AG04450 (cell line): ENCODE measurements around the gene LRRC36. TPM values are rescaled to one million over a fixed set of nuclear protein-coding genes. Genes with fewer than 3 reads are reported as not detected.
A peak's percentile ranks its signal among the peaks of the same experiment; 100 is the strongest.

Experiments used
- CTCF ChIA-PET: fragments of 300-600, 350-600 bp; formaldehyde crosslinking; extraction: SDS; loops from one replicate; lab custom pipeline; 2022; ENCODE audit warnings: antibody characterized with exemption, inconsistent platforms; lab: Charles Lee
- POLR2A ChIA-PET: fragments of 350-600 bp; formaldehyde crosslinking; extraction: SDS; loops from one replicate; lab custom pipeline; 2021; ENCODE audit warnings: antibody characterized with exemption, inconsistent platforms; lab: Yijun Ruan, JAX
- DNase-seq: peaks from one replicate; pipeline ENCODE4 v3.0.0-alpha.2; 2011; ENCODE audit warnings: low read depth, low spot score
- H3K27ac ChIP-seq: one replicate; pipeline ENCODE4 v1.5.1; 2012; ENCODE audit warnings: low read depth, low read length, control low read depth
- H3K27me3 ChIP-seq: one replicate; pipeline ENCODE4 v1.6.0; 2012; ENCODE audit warnings: low read length; ENCODE audit not compliant: control insufficient read depth, insufficient read depth
- H3K4me3 ChIP-seq: 2 replicates; pipeline ENCODE4 v1.5.1; 2011; ENCODE audit warnings: mild to moderate bottlenecking, low read depth, low read length, control low read depth
- H3K9me3 ChIP-seq: 2 replicates; pipeline ENCODE4 v1.5.1; 2012; ENCODE audit warnings: low read length; ENCODE audit not compliant: control insufficient read depth, insufficient read depth
- polyA plus RNA-seq: library from polyadenylated mRNA; depleted of rRNA; stranded (reverse); fragments of >200 nt; gene quantifications from 2 replicates; pipeline ENCODE4 v1.2.3, GENCODE V29; 2011
- TF ChIP-seq, protein P1 (sequence below): IDR thresholded peaks from 2 replicates; pipeline ENCODE4 v1.5.1; 2011; ENCODE audit warnings: low read depth, low read length, control low read depth, inconsistent platforms

Gene LRRC36
- polyA plus RNA-seq, 1 experiment: 0.41 TPM

DNA sequence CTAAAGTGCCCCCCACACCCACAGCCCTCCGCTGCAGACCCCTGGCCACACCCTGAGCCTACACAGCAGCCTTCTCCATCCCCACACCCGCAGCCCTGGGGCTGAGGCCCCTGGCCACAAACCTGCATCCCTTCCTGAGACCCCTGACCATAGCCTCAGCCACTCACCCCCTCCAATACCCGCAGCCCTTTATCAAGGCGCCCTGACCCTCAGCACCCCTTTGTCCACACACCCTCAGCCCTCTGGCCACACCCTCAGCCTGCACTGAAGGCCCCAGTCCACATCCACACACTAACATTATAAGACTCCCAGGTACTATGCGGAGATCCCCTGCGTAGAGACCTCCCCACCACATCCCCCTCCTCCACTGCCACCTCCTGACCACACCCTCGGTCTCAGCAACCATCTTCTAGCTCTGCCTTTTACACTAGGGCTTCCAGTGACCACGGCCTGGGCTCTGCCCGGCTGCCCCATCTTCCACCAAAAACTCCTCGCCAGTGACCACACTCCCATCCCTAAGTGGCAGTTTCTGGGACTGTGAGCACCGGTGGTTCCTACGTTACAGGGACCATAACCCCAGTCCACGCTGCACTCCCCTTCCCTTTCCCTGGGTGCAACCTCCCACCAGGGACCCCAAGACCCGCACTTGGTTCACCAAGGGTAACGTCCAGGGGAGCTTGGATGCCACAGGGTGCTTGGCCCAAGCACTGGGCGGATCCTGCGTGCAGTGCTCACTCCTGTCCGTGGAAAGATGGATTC is 65.9 kb downstream of the LRRC36 start:
- H3K27me3 ChIP-seq: peaks cover 10% of the 10 kb centered on the region
- CTCF ChIA-PET: interaction anchor here (0.8 to 1.7 kb wide), 9 partner anchors 9 to 184 kb away, joined by 3 to 11 read pairs (median 5); no protein-coding TSS in a partner anchor
- TF ChIP-seq, protein P1, sequence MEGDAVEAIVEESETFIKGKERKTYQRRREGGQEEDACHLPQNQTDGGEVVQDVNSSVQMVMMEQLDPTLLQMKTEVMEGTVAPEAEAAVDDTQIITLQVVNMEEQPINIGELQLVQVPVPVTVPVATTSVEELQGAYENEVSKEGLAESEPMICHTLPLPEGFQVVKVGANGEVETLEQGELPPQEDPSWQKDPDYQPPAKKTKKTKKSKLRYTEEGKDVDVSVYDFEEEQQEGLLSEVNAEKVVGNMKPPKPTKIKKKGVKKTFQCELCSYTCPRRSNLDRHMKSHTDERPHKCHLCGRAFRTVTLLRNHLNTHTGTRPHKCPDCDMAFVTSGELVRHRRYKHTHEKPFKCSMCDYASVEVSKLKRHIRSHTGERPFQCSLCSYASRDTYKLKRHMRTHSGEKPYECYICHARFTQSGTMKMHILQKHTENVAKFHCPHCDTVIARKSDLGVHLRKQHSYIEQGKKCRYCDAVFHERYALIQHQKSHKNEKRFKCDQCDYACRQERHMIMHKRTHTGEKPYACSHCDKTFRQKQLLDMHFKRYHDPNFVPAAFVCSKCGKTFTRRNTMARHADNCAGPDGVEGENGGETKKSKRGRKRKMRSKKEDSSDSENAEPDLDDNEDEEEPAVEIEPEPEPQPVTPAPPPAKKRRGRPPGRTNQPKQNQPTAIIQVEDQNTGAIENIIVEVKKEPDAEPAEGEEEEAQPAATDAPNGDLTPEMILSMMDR: no peak
- POLR2A ChIA-PET: interaction anchor here (1.0 to 1.7 kb wide), 3 partner anchors 115 to 145 kb away, joined by 3 to 5 read pairs (median 4); partner anchors contain the start of gene FHOD1
- no peak overlapping the region for H3K27ac ChIP-seq
- no peak for DNase-seq
- peaks cover 5% of the 10 kb centered on the region; the same call in 1 of the 2 replicates for H3K9me3 ChIP-seq
- H3K4me3 ChIP-seq: peak overlapping the region; percentile 54; the same call in 1 of the 2 replicates

DNA sequence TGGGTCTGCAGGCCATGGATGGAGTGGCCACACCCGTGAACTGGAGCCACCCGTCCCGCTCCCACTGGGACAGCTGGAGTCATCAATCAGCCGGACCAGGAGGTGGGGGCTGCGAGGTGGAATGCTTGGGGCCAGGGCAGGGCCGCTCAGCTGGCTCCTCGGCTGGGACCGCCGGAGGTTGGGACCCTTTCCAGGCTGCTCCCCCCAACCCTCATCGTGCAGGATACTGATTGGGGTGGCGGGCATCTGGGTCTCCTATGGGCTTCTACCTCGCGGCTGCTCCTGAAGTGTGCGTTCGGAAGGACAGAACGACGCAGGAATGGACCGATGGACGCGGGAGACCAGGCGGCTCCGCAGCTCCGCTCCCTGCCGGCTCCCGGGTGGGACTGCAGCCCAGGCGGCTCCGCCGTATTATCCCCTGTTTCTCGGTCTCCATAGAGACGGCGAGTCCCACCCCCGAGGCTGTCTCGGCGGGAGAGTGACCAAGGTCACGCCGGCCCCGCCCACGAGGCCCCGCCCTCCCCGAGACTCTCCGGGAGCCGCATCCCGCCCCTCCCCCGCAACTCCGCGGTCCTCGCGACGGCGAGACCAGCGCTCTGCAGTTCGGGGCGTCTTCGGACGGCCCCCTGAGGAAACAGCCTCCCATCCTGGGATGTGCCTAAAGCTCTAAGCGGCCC is 66.6 kb downstream of the LRRC36 start, which contains the start of gene TPPP3:
Gene TPPP3 (minus strand): TSS at position 388 of the 677 bp plus-strand sequence. CDS start 2,387 bp downstream, outside the sequence.
- peaks cover 7% of the 10 kb centered on the region for H3K27me3 ChIP-seq
- H3K4me3 ChIP-seq: peak within 1 kb of the TSS; percentile 54
- H3K27ac ChIP-seq: no peak within 1 kb of the TSS
- no peak for DNase-seq
- ChIA-PET CTCF (interaction anchor here (0.5 to 1.7 kb wide), 22 partner anchors 8 to 253 kb away, joined by 3 to 15 read pairs (median 4); no protein-coding TSS in a partner anchor), POLR2A (interaction anchor here (1.0 to 1.7 kb wide), 3 partner anchors 115 to 146 kb away, joined by 3 to 5 read pairs (median 4); partner anchors contain the start of gene FHOD1)
- H3K9me3 ChIP-seq: peaks cover 5% of the 10 kb centered on the region; the same call in 1 of the 2 replicates
- TF ChIP-seq, protein P1: peak; percentile 65

DNA sequence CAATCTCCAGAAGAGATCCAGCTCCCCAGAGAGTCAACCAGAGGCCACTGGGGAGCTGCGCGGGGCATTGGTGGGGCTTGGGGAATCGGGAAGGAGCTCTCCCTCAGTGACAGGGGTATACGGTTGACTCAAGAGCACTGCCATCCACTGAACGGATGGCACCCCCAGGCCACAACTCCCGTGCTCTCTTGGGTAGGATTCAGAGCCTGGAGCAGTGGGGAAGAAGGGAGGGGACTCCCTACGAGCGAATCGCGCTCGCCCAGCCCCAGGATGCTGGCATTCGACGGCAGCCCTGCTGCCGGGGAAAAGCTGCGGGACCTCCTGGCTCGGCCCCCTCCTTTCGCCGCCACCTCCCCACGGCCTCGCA is 67.2 kb downstream of the LRRC36 start:
- no peak overlapping the region for H3K27ac ChIP-seq
- peaks cover 3% of the 10 kb centered on the region for H3K27me3 ChIP-seq
- TF ChIP-seq, protein P1: no peak
- H3K4me3 ChIP-seq: peak overlapping the region; percentile 54
- peaks cover 5% of the 10 kb centered on the region; the same call in 1 of the 2 replicates for H3K9me3 ChIP-seq
- DNase-seq: no peak
- POLR2A ChIA-PET: interaction anchor here (1.0 to 1.7 kb wide), 3 partner anchors 116 to 147 kb away, joined by 3 to 5 read pairs (median 4); partner anchors contain the start of gene FHOD1
- CTCF ChIA-PET: interaction anchor here (0.5 to 1.7 kb wide), 19 partner anchors 8 to 253 kb away, joined by 3 to 15 read pairs (median 5); no protein-coding TSS in a partner anchor

DNA sequence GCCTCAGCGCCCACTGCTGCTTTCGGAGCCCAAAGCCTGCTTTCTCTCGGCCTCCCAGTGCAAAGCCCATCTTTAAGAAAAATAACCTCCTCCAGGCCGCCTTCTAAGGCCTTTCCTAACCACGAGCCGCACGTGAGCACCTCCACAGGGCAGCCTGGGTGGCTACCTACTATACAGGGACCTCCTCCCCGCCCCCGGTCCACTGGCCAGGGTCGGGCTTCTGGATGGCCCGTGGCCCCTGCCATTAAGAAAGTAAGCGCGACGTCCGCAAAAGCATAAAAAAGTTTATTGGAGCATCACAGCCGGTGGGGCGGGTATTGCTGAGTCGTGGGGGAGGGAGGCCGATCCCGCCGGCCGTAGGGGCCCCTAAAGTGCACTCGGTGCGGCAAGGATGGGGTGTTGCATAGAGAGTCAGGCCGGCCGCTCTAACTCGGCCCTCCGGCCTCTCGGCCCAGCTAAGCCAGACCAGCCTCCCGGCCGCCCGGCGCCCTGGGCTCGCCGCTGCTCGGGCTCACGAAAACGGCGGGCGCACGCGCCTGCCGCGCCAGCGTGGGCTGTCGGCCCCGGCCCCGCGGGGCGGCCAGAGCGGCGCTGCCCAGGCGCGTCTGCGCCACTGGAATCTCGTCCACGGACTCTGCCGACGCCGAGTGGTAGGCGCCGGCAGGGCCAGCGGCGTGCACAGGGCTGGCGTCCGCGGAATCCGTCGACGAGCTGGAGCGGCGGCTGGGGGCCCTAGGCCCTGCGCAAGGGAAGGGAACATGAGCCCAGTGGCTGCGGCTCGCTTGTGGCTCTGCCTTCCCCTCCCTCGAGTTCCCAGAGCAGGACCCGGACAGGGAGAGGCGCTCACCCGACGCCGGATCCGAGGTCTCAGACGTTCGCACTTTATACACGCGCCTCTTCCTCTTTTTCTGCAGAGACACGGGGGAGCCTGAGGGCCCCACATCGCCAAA is 67.8 kb downstream of the LRRC36 start:
- TF ChIP-seq, protein P1: no peak
- no peak overlapping the region for H3K27ac ChIP-seq
- peaks cover 5% of the 10 kb centered on the region; the same call in 1 of the 2 replicates for H3K9me3 ChIP-seq
- ChIA-PET POLR2A (interaction anchor here (1.2 to 1.7 kb wide), 2 partner anchors 116 to 147 kb away, joined by 4 to 5 read pairs; partner anchors contain the start of gene FHOD1), CTCF (interaction anchor here (0.5 to 1.7 kb wide), 14 partner anchors 11 to 254 kb away, joined by 3 to 15 read pairs (median 5); no protein-coding TSS in a partner anchor)
- H3K4me3 ChIP-seq: no peak overlapping the region
- H3K27me3 ChIP-seq: peaks cover 3% of the 10 kb centered on the region
- no peak for DNase-seq
